ENCODE measurements around the gene CISD3.
"Not testable (repeated sequence)": the region's sequence is repeated elsewhere in the genome, so short reads cannot be mapped to it uniquely, and the experiment has no call there.

CISD3 gene

DNA sequence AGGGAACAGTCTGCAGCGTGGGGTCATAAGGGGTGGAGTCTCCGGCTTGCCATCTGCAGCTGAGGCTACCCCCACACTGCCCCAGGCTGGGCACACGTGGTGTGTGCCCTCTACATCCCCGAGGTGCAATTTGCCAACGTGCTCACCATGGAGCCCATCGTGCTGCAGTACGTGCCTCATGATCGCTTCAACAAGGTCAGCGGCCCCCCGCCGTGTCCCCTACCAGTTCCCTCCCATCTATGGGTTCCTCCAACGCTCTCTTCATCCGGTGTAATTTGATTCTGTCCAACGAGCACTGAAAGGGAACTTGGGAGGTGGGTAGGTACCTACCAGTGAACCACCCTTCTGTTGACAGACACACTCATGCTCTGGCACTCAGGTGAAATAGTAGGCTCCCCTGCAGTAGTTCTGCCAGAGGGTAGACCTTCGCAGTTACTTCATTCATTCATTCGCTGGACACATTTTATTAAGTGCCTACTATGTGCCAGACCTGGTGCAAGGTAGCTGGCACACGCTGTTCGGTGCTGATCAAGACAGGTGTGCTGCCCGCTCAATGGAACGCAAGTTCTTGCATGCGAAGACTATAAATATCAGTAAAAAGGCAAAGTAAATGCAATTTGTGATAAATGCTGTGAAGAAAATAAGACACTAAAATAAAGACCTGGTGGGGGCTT, 22.3 kb upstream of the CISD3 start:
- no peak for DNase-seq (ENCODE audit: low spot score)

DNA sequence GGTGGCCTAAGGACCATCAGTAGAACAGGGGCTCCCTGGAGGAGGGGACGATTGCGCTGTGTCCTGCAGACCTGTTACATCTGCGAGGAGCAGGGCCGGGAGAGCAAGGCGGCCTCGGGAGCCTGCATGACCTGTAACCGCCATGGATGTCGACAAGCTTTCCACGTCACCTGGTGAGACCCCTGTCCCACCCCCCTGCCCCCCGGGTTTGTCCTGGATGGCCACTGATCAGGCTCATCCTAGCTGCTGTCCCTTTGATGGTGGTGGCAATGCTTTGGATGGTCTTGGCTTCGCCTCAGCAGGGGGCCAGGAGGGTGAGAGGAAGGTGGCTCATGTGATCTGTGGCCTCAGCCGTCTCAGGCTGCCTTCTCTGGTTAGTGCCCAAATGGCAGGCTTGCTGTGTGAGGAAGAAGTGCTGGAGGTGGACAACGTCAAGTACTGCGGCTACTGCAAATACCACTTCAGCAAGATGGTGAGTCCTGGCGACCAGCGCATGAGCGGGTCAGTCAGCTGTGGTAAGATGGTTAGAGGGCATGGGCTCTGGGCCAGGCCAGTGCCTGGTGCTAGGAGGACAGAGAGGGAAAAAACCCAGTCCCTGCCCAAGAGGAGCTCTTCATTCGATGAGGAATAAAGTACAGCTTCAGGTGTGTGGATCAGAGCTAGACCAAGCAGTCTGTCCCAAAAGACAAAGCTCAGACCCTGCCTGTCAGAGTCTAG, 20.9 kb upstream of the CISD3 start:
- no peak for DNase-seq (ENCODE audit: low spot score)

DNA sequence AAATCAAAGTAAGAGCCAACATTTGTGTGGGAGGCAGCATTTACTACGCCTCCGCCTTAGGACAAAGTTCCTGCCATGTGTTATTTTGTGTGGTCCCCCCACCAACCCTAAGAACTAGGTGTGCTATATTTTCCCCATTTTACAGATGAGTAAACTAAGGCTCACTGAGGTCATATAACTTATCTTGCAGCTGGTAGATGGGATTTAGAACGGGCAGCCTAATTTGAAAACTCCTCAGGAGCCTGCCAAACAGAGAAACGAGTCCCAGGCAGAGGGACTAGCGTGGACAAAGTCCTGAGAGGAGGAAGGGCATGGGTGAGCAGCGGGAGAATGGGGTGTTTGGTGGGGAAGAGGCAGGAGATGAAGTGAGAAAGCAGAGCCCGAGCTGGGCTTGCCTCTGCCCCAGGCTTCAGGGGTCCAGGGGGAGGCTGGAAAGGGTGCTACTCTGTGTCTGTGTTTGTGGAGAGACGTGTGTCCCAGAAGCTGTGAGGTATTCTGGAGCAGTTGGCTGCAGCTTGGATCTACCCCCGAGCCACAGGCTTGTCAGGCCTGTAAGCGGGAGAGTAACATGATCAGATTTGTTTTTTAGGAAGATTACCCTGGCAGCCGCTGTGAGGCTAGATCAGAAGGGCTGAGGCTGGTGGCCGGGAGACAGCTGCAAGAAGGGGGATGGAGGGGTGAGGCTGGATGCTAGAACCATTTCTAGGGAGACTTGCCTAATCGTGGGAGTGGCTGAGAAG, 20.1 kb upstream of the CISD3 start:
- no peak for DNase-seq (ENCODE audit: low spot score)

GRCh38 chr17:38710604-38710962, 19.6 kb upstream of the CISD3 start:
- no peak for DNase-seq (ENCODE audit: low spot score)

DNA sequence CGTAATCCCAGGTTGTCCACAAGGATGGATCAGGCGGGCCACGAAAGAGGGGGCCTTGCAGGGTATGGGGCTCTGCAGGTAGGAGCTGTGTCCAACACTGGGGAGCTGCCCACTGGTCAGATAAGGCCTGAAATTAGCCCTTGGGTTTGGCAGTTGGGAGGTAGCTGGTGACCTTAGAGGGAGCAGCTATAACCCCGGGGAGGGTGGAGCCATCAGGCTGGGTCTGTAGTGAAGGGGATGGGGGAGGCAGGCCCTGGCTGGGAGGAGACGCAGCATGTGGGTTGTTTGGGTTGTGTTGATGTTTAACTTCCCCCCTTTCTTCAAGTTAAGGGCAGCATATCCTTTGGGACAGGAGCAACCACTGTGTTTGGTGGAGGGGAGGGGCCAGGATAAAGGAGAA, 19.2 kb upstream of the CISD3 start:
- DNase-seq (ENCODE audit: low spot score), result no peak

DNA sequence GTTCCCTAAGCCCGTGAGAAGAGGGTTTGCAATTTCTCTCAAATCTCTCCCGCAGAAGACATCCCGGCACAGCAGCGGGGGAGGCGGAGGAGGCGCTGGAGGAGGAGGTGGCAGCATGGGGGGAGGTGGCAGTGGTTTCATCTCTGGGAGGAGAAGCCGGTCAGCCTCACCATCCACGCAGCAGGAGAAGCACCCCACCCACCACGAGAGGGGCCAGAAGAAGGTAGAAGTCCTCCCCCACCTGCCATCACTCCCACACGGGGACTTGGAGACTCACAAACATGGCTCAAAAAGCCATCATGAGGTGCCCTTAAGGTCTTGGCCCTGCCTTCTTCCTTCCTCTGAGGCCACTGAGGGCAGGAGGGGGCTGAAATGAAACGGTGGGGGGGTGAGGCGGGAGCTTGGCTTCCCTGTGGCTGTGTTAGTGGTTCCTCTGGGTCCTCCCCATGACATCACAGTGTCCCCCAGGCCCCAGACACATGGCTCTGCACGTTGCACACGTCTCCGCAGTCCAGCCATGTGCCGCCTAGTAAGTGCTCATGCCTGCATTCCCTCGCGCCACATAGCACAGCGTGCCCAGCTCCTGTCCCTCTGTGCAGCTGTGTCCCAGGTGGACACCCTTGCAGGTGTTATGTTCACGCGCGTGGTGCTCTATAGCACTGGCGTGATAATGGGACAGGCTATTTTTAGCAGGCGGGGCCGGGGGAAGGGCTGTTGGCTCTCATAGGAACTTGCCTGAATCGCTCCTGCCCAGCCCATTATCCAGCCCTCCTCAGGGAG, 18.2 kb upstream of the CISD3 start:
- DNase-seq (ENCODE audit: low spot score), result no peak

- DNase-seq (ENCODE audit: low spot score), result no peak
Measured at GRCh38 chr17:38712593-38712992, 17.5 kb upstream of the CISD3 start.

DNA sequence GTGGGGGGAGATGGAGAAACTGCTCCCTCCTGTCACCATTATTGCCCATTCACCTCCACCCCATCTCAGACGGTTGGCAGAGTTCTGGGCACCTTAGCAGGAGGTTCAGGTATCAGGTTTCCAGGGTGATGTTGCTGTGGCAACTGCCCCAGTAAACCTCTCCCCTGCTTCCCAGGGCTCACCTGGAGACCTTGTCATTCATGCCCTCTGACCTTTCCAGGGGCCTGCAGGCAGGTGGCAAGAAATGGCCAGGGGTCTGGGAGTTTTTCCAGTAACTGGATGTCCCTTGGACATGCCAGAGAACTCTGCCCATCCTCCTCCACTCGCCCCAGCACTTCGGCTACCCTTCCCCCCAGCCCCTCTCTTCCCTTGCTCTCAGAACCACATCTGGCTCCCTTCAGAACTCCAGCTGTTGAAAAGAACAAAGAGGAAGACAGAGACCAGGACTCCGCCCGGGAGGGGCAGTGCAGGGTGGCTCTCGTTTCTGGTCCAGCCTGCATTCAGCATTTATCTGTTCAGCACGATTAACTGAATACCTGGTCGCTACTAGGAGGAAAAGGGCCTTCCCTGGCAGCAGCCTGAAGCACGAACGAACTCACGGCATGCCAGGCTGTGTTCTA, 16.6 kb upstream of the CISD3 start:
- DNase-seq (ENCODE audit: low spot score), result no peak

DNA sequence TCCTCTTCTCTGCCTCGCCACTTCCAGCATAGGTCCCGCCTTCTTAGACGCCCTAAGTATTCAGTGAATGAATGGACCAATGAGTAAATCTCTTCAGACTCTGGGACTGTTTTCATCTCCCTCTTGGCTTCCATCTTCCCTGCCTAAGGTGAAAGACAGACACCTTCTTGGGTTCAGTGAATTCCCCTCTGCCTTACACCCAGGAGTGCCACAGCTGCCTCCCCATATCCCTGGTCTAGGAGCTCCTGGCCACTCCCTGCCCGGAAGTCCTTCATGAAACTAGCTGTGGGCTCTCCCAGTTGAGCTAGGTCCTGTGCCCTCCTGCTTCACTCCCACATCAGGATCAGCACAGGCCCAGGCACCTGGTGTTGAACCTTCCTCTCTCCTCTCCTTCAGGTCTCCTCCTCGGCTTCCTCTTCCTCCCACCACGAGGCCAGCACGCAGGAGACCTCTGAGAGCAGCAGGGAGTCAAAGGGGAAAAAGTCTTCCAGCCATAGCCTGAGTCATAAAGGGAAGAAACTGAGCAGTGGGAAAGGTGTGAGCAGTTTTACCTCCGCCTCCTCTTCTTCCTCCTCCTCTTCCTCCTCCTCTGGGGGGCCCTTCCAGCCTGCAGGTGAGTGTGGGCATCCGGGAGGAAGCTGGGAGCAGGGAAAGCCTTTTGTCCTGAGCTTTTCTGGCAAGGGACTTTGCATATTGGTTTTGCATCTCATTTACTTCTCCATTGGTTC, 14.8 kb upstream of the CISD3 start:
- DNase-seq (ENCODE audit: low spot score), result no peak

- no peak for DNase-seq (ENCODE audit: low spot score)
Measured at GRCh38 chr17:38716368-38717005, 13.7 kb upstream of the CISD3 start.

DNA sequence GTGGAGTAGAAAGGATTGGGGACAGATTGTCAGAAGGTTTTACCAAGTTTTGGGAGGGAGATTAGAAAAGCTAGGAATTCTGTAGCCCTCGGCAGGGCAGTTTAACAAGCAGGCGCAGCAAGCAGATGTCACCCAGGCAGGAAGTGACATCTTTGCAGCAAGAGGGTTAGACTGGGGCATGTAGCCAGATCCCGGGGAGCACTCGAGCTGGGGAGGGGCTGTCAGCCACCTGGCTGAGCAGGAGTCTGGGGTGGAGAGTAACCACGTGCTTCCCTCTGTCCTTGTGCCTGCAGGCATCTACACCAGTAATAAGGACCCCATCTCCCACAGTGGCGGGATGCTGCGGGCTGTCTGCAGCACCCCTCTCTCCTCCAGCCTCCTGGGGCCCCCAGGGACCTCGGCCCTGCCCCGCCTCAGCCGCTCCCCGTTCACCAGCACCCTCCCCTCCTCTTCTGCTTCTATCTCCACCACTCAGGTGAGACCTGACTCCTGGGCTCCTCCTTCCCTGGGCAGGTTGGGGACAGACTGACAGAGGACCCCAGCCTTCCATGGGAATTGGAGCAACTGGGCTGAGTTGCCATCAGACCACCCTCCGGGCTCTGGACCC, 12.9 kb upstream of the CISD3 start:
- no peak for DNase-seq (ENCODE audit: low spot score)

- DNase-seq (ENCODE audit: low spot score), result no peak
Measured at GRCh38 chr17:38719289-38719942, 10.7 kb upstream of the CISD3 start.

DNA sequence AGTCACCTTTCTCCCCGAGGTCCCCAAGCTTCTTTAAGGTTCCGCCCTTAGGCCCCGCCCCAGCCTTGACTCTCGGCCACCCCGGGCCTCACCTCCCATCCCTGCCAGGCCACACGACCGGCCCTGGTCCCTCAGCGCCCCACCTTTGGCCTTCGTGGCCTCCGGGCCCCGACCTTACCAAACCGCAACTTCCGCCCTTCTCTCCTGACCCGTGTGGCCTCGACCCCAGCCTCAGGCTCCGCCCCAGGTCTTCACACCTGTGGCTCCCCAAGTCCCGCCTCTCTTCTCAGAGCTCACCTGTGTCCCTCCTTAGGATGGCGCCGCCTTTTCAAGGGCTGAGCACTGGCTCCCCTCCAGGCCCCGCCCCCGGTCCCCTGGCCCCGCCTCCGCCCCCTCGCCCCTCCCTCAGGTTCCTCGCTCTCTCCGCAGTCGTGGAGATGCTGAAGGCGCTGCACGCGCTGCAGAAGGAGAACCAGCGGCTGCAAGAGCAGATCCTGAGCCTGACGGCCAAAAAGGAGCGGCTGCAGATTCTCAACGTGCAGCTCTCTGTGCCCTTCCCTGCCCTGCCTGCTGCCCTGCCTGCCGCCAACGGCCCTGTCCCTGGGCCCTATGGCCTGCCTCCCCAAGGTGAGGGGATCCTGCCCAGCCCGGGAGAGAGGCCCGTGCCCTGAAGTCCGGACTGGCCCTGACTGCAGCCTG, 10.0 kb upstream of the CISD3 start:
- no peak for DNase-seq (ENCODE audit: low spot score)

DNA sequence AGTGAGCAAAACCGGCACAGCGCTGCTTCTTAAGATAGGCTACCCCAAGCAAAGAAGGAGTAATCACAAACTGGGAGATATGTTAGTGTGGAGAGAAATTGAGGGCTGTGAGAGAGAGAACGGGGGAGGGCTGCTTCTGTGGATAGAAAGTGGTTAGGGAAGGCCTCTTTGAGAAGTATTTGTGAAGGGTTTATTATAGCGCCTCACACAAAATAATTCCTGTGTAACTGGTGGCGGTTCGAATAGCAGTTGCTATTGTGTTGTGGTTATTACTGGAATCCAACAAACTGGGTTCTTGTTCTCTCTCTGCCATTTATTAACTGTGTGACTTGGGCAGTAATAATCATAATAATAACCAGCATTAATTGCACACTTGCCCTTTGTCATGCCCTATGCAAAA, 9.2 kb upstream of the CISD3 start:
- no peak for DNase-seq (ENCODE audit: low spot score)

DNA sequence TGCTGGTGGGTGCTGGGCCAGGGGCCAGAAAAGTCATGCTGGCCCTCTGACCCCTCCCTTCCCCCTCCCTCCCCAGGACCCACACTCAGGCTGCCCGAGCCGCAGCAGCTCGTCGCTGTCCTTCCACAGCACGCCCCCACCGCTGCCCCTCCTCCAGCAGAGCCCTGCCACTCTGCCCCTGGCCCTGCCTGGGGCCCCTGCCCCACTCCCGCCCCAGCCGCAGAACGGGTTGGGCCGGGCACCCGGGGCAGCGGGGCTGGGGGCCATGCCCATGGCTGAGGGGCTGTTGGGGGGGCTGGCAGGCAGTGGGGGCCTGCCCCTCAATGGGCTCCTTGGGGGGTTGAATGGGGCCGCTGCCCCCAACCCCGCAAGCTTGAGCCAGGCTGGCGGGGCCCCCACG, 8.3 kb upstream of the CISD3 start:
- DNase-seq (ENCODE audit: low spot score), result no peak

- DNase-seq (ENCODE audit: low spot score), result no peak
Measured at GRCh38 chr17:38724337-38724988, 5.7 kb upstream of the CISD3 start.

GRCh38 chr17:38725066-38725465, 5.1 kb upstream of the CISD3 start:
- DNase-seq (ENCODE audit: low spot score), result no peak

- not testable (repeated sequence) for DNase-seq (ENCODE audit: low spot score)
Measured at GRCh38 chr17:38726145-38726544, 4.0 kb upstream of the CISD3 start.

- DNase-seq (ENCODE audit: low spot score), result no peak
Measured at GRCh38 chr17:38727736-38728135, 2.4 kb upstream of the CISD3 start.

Data from RKO (cell line).